NB4 (cell line): Measurements from ENCODE around the gene CGB7.

ENCODE experiments used
- MYC ChIP-seq: IDR thresholded peaks from 2 replicates; pipeline ENCODE4 v1.6.1; 2011; ENCODE audit warnings: low read depth, low read length
- POLR2A ChIP-seq: IDR thresholded peaks from 2 replicates; pipeline ENCODE4 v1.6.1; 2011; ENCODE audit warnings: mild to moderate bottlenecking; ENCODE audit not compliant: insufficient read length; ENCODE audit errors: extremely low read depth
- TF ChIP-seq, protein P1 (sequence below): IDR thresholded peaks from one replicate; pipeline ENCODE4 v1.5.1; 2012; ENCODE audit warnings: low read depth, low read length

DNA sequence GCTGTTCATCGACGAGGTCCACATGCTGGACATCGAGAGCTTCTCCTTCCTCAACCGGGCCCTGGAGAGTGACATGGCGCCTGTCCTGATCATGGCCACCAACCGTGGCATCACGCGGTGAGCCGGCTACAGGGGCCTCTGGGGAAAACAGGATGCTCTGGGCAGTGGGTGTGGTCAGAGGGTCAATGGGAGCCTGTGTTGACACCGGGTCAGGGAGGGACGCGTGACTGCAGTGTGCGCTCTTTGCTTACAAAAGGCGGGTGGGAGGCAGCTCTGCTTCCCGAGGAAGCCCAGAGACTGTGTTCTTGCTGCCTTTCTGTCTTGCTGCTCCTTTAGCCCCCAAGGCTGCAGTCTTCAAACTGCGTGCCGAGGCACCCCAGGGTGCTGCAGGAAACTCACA, 46.4 kb downstream of the CGB7 start:
- no peak for TF ChIP-seq POLR2A
- TF ChIP-seq, protein P1, sequence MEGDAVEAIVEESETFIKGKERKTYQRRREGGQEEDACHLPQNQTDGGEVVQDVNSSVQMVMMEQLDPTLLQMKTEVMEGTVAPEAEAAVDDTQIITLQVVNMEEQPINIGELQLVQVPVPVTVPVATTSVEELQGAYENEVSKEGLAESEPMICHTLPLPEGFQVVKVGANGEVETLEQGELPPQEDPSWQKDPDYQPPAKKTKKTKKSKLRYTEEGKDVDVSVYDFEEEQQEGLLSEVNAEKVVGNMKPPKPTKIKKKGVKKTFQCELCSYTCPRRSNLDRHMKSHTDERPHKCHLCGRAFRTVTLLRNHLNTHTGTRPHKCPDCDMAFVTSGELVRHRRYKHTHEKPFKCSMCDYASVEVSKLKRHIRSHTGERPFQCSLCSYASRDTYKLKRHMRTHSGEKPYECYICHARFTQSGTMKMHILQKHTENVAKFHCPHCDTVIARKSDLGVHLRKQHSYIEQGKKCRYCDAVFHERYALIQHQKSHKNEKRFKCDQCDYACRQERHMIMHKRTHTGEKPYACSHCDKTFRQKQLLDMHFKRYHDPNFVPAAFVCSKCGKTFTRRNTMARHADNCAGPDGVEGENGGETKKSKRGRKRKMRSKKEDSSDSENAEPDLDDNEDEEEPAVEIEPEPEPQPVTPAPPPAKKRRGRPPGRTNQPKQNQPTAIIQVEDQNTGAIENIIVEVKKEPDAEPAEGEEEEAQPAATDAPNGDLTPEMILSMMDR, result no peak
- no peak for TF ChIP-seq MYC
